ENCODE results near the gene RBM38. TPM values are rescaled to one million over a fixed set of nuclear protein-coding genes. Genes with fewer than 3 reads are reported as not detected.

Gene RBM38
- total RNA-seq, 1 experiment from 2014 or later = 39.2 TPM

DNA sequence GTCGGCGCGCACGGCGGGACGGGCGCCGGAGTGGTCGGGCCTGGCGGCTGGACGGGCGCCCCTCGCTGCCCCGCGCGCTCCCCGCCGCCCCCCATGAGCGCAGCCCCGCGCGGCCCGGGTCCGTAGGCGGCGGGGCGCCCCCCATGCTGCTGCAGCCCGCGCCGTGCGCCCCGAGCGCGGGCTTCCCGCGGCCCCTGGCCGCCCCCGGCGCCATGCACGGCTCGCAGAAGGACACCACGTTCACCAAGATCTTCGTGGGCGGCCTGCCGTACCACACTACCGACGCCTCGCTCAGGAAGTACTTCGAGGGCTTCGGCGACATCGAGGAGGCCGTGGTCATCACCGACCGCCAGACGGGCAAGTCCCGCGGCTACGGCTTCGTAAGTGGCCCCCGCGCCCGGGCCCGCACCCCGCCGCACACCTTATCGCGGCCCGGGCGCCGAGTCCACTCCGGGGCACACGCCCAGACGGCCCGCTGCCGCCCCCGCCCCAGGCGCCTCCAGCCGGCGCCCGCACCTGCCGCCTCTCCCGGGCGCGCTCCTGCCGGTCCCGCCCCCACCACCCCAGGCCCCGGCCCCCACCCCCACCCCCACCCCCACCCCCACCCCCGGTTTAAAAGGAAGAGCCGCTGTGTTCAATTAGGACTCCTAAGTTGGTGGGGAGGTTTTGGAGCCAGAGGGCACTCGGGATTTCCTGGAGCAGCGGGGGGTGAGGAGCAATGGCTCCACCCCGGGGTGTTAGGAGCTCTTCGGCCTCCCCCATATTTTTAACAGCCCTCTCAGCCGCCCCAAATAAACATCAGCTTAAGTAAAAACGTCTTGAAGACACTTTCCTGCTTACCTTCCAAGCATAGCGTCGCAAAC, 474 bp downstream of the RBM38 start:
- ChIA-PET POLR2A (interaction anchor here (0.5 to 1.0 kb wide), 4 partner anchors 43 to 1180 kb away, joined by 3 to 4 read pairs (median 3); no protein-coding TSS in a partner anchor), CTCF (interaction anchor here (0.6 to 1.1 kb wide), 5 partner anchors 8 to 301 kb away, joined by 3 to 6 read pairs (median 3); no protein-coding TSS in a partner anchor)
- intact Hi-C loops (cut with micrococcal nuclease; ENCODE audit: unreplicated experiment) = no loop called here
- Mint-ChIP-seq H3K9me3 (ENCODE audit: unreplicated experiment) (no peaks in the 10 kb centered on the region), H3K27ac (ENCODE audit: unreplicated experiment) (peak overlapping the region; percentile 54), H3K4me3 (ENCODE audit: unreplicated experiment) (peak overlapping the region; percentile 80), H3K36me3 (ENCODE audit: insufficient read depth, unreplicated experiment) (peaks cover 44% of the 10 kb centered on the region), H3K27me3 (ENCODE audit: insufficient read depth, unreplicated experiment) (no peaks in the 10 kb centered on the region), H3K4me1 (ENCODE audit: low read depth, unreplicated experiment) (peaks cover 20% of the 10 kb centered on the region)
- Histone ChIP-seq H3K9me3 (no peaks in the 10 kb centered on the region), H3K36me3 (ENCODE audit: control insufficient read depth, insufficient read depth, low read length) (peaks cover 11% of the 10 kb centered on the region), H3K4me1 (peaks cover 23% of the 10 kb centered on the region), H3K27me3 (replicated peaks; ENCODE audit: control insufficient read depth, insufficient read depth, low read length) (no peaks in the 10 kb centered on the region), H3K4me3 (ENCODE audit: low read depth, low read length) (peak overlapping the region; percentile 96)
- DNase-seq = peak in 1 of 2 experiments; percentile 54
- no TSS peak for BruUV-seq (replicated peaks)
- TF ChIP-seq, protein P1, sequence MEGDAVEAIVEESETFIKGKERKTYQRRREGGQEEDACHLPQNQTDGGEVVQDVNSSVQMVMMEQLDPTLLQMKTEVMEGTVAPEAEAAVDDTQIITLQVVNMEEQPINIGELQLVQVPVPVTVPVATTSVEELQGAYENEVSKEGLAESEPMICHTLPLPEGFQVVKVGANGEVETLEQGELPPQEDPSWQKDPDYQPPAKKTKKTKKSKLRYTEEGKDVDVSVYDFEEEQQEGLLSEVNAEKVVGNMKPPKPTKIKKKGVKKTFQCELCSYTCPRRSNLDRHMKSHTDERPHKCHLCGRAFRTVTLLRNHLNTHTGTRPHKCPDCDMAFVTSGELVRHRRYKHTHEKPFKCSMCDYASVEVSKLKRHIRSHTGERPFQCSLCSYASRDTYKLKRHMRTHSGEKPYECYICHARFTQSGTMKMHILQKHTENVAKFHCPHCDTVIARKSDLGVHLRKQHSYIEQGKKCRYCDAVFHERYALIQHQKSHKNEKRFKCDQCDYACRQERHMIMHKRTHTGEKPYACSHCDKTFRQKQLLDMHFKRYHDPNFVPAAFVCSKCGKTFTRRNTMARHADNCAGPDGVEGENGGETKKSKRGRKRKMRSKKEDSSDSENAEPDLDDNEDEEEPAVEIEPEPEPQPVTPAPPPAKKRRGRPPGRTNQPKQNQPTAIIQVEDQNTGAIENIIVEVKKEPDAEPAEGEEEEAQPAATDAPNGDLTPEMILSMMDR (IDR thresholded peaks at IDR 0.05; ENCODE audit: insufficient read depth in 1 of 2, low read depth in 1 of 2, low read length in 1 of 2, severe bottlenecking in 1 of 2, unreplicated experiment in 1 of 2) = no peak

DNA sequence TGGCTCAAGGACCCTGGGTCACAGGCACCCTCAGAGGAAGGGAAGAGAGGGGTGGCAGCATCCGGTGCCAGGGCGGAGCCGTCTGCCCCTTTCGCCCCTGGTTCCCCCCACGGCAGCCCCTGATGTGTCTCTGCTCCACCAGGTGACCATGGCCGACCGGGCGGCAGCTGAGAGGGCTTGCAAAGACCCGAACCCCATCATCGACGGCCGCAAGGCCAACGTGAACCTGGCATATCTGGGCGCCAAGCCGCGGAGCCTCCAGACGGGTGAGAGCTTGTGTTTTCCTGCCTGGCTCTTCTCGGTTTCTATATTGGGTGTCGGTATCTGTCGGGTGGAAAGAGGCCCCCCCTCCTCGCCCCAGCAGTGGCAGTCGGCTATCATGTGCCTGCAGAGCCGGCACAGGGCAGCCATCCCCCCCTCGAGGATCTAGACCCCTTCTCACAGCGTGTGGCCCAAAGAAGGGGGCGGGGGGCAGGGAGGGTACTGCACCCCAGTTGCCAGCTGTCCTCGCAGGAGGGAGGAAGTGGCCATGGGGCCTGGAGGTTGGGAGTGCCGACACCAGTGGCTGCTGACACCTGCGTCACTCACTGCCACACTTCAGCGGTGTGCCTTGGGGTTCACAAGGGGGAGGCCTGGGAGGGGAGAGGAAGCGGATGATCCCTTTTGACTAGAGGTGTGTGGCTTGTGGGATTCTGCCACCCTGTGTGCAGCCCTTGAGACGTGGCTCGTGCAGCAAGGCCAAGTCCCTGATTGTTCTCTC, 1.5 kb downstream of the RBM38 start:
- ChIA-PET POLR2A (interaction anchor here (0.5 kb wide), 2 partner anchors 35 to 1179 kb away, joined by 3 to 10 read pairs; no protein-coding TSS in a partner anchor), CTCF (interaction anchor here (1.1 kb wide), 1 partner anchor 9 kb away, joined by 6 read pairs; no protein-coding TSS in a partner anchor)
- BruUV-seq (replicated peaks) = TSS peak; percentile 42
- H3K4me1 ChIP-seq = peaks cover 23% of the 10 kb centered on the region
- Mint-ChIP-seq H3K27me3 (ENCODE audit: insufficient read depth, unreplicated experiment) (no peaks in the 10 kb centered on the region), H3K4me1 (ENCODE audit: low read depth, unreplicated experiment) (peaks cover 20% of the 10 kb centered on the region), H3K4me3 (ENCODE audit: unreplicated experiment) (peak overlapping the region; percentile 80), H3K27ac (ENCODE audit: unreplicated experiment) (peak overlapping the region; percentile 54), H3K36me3 (ENCODE audit: insufficient read depth, unreplicated experiment) (peaks cover 44% of the 10 kb centered on the region), H3K9me3 (ENCODE audit: unreplicated experiment) (no peaks in the 10 kb centered on the region)
- H3K36me3 ChIP-seq (ENCODE audit: control insufficient read depth, insufficient read depth, low read length) = peaks cover 12% of the 10 kb centered on the region
- peak overlapping the region; percentile 96 for H3K4me3 ChIP-seq (ENCODE audit: low read depth, low read length)
- no peaks in the 10 kb centered on the region for H3K9me3 ChIP-seq
- DNase-seq = no peak
- intact Hi-C loops (cut with micrococcal nuclease; ENCODE audit: unreplicated experiment) = no loop called here
- TF ChIP-seq, protein P1 (IDR thresholded peaks at IDR 0.05; ENCODE audit: insufficient read depth in 1 of 2, low read depth in 1 of 2, low read length in 1 of 2, severe bottlenecking in 1 of 2, unreplicated experiment in 1 of 2) = no peak
- no peaks in the 10 kb centered on the region for H3K27me3 ChIP-seq (replicated peaks; ENCODE audit: control insufficient read depth, insufficient read depth, low read length)

Data from Caco-2 (cell line).